Thoracic aorta (tissue), 2 donors: Measurements from ENCODE around the gene DAAM1. TPM values are rescaled to one million over a fixed set of nuclear protein-coding genes. Genes with fewer than 3 reads are reported as not detected.

Source experiments
- ATAC-seq: fragments of 150-250 bp; one replicate; pipeline ENCODE4 v1.8.0; 2017; ENCODE audit warnings: low read depth; ENCODE audit not compliant: insufficient number of reproducible peaks, low FRiP score
- DNase-seq: peaks from one replicate; pipeline ENCODE4 v3.0.0-alpha.2; 2020; ENCODE audit warnings: low spot score
- H3K27ac ChIP-seq, 2 donors: fragments of 200-600 bp; sonication (generic); 1 replicate in 1 of 2; 2 replicates in 1 of 2; pipeline ENCODE4 v1.5.1; 2016; ENCODE audit warnings: mild to moderate bottlenecking in 2 of 2, moderate library complexity in 2 of 2
- H3K27me3 ChIP-seq: fragments of 200-600 bp; sonication (generic); replicated peaks from 2 replicates; pipeline ENCODE4 v1.6.0; 2016; ENCODE audit warnings: mild to moderate bottlenecking; ENCODE audit not compliant: insufficient read depth
- H3K36me3 ChIP-seq: fragments of 200-600 bp; sonication (generic); one replicate; pipeline ENCODE4 v1.5.1; 2016
- H3K4me1 ChIP-seq, 2 donors: fragments of 200-600 bp; sonication (generic); 1 replicate in 1 of 2; 2 replicates in 1 of 2; pipeline versions ENCODE4 v1.5.1 to v1.6.0; 2016; ENCODE audit warnings: low read depth in 2 of 2, mild to moderate bottlenecking in 1 of 2; ENCODE audit not compliant: control insufficient read depth in 1 of 2
- H3K4me3 ChIP-seq: fragments of 200-600 bp; sonication (generic); 2 replicates; pipeline ENCODE4 v1.5.1; 2016; ENCODE audit warnings: mild to moderate bottlenecking
- H3K9me3 ChIP-seq: fragments of 200-600 bp; sonication (generic); 2 replicates; pipeline ENCODE4 v1.5.1; 2016
- CTCF ChIP-seq: fragments of 200-600 bp; sonication (generic); IDR thresholded peaks from one replicate; pipeline ENCODE4 v1.5.1; 2019; ENCODE audit warnings: antibody characterized with exemption
- total RNA-seq, 2 donors: library from RNA; depleted of rRNA; stranded (reverse); fragments of >200 nt; gene quantifications; one replicate each; pipeline versions ENCODE4 v1.1.0 to v1.2.3, GENCODE V29; 2016

The DAAM1 gene
- total RNA-seq, 2 donors from 2014 or later: 35.9 to 56.6 TPM

DNA sequence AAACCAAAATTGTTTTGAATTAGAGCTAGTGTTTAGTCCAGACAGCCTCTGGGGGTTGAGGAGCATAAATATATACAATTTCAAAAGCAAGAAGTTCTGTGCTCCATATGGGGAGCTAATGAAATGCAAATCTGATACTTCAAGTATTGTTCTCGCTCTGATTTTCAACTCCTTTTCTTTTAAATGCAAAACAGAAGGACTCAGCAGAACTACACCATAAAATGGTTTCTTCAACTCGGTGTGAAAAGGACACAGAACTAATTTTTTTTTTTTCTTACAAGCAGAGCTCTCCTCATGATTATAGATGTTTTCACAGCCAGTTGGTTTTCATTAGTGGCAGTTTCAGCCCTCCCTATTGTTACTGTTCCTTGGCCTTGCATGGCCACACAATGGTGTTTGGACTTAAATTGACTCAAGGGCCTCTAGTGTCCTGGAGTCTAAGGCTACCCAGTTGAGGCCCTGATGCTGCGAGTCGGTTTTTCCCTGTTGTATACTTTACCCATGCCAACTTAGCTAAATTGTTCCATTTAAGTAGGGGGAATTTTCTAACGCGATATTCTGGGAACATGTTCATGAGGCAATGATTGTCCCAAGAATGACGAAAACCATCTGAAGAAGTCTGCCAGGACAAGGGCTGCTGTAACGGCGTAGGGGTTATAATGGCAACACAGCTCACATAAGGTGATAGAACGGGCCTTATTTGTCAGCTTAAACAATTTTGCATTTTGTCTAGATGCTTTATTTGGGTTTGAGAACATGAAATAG is 156.4 kb downstream of the DAAM1 start:
- H3K36me3 ChIP-seq: no peaks in the 10 kb centered on the region
- no peak for TF ChIP-seq CTCF
- H3K4me3 ChIP-seq: no peak overlapping the region
- H3K4me1 ChIP-seq: peaks cover 24 to 98% of the 10 kb centered on the region in 2 donors
- no peaks in the 10 kb centered on the region for H3K9me3 ChIP-seq
- no peaks in the 10 kb centered on the region for H3K27me3 ChIP-seq
- ATAC-seq: no peak
- H3K27ac ChIP-seq: peak overlapping the region; percentile 79 to 90
- DNase-seq: no peak

- Histone ChIP-seq H3K27ac (peak overlapping the region; percentile 79 to 90), H3K4me1 (peaks cover 24 to 93% of the 10 kb centered on the region in 2 donors), H3K4me3 (no peak overlapping the region), H3K27me3 (no peaks in the 10 kb centered on the region), H3K36me3 (peaks cover 6% of the 10 kb centered on the region), H3K9me3 (no peaks in the 10 kb centered on the region)
- DNase-seq: no peak
- ATAC-seq: no peak
- no peak for TF ChIP-seq CTCF
These were observed 157.9 kb downstream of the DAAM1 start for GRCh38 chr14:59346329-59346728.

- TF ChIP-seq CTCF: no peak
- DNase-seq: no peak
- H3K27ac ChIP-seq: peak overlapping the region; percentile 79 to 90
- H3K9me3 ChIP-seq: no peaks in the 10 kb centered on the region
- peaks cover 12% of the 10 kb centered on the region for H3K36me3 ChIP-seq
- no peak for ATAC-seq
- H3K27me3 ChIP-seq: no peaks in the 10 kb centered on the region
- H3K4me1 ChIP-seq: peaks cover 23 to 88% of the 10 kb centered on the region in 2 donors
- H3K4me3 ChIP-seq: peak overlapping the region; percentile 16
These were observed 158.5 kb downstream of the DAAM1 start for GRCh38 chr14:59346796-59347510.

DNA sequence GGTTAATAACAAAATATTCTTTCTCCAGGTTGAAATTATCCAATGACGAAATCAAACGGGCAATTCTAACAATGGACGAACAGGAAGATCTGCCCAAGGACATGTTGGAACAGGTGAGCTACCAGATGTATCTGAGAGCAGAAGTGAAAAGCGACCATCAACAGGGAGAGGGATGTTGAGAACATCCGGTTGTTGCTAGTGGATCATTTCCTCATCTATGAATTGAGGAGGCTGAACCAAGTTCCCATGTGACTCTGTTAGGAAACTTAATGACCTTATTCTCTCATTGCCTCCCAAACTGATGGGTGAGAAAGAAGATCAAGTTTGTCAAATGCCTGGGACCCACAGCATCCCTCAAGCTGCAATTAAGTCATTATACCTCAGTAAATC is 159.0 kb downstream of the DAAM1 start:
- H3K4me3 ChIP-seq: peak overlapping the region; percentile 16
- no peaks in the 10 kb centered on the region for H3K9me3 ChIP-seq
- no peak for TF ChIP-seq CTCF
- H3K36me3 ChIP-seq: peaks cover 12% of the 10 kb centered on the region
- no peak for DNase-seq
- H3K27me3 ChIP-seq: no peaks in the 10 kb centered on the region
- no peak for ATAC-seq
- peak overlapping the region; percentile 79 to 90 for H3K27ac ChIP-seq
- peaks cover 19 to 83% of the 10 kb centered on the region in 2 donors for H3K4me1 ChIP-seq

DNA sequence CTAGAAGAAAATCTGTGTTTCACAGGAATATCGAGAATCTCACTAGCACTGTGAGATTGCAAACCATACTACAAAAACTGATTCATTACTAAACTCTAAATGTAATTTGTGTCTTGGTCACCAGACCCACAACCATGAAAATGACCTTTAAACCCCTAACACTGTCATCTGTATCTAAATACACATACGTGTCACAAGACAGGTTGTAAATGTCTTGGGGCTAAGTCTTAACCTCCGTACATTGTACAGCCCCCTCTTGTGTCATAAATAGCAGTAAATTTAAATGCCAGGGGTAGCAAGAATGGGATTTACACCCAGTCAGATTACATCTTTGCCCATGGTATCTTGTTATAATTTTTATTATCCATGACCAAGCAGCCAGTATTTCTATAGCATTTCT is 159.4 kb downstream of the DAAM1 start:
- H3K27me3 ChIP-seq: no peaks in the 10 kb centered on the region
- peaks cover 17 to 79% of the 10 kb centered on the region in 2 donors for H3K4me1 ChIP-seq
- H3K36me3 ChIP-seq: peaks cover 12% of the 10 kb centered on the region
- ATAC-seq: no peak
- H3K27ac ChIP-seq: peak overlapping the region; percentile 79 to 90
- H3K9me3 ChIP-seq: no peaks in the 10 kb centered on the region
- H3K4me3 ChIP-seq: no peak overlapping the region
- DNase-seq: no peak
- TF ChIP-seq CTCF: no peak
